GM18868 (cell line): ENCODE measurements around the gene CSNK1A1L.

Experiments used
- ATAC-seq: cut with Tn5 transposase; IDR thresholded peaks from one replicate; pipeline ENCODE4 v1.9.1; 2021; ENCODE audit warnings: mild to moderate bottlenecking, moderate library complexity; ENCODE audit not compliant: unreplicated experiment

The CSNK1A1L gene

GRCh38 chr13:37107456-37107855, 2.0 kb upstream of the CSNK1A1L start:
- ATAC-seq: no peak

DNA sequence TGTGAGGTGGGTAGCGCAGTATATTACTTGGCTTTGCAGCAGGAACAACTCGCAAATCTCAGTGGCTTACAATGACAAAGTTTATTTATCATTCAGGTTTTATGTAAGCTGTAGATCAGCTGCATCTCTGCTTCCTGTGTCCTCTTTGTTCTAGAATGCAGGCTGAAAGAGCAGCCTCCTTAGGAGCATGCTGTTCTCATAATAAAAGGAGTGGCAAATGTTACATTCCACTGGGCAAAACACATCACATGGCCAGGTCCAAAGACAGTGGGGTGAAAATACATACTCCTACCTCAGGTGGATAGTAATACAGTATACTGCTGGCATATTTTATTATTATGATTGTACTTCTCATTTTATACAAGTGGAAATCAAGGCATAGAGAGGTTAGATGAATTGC, 1.2 kb upstream of the CSNK1A1L start:
- no peak for ATAC-seq

DNA sequence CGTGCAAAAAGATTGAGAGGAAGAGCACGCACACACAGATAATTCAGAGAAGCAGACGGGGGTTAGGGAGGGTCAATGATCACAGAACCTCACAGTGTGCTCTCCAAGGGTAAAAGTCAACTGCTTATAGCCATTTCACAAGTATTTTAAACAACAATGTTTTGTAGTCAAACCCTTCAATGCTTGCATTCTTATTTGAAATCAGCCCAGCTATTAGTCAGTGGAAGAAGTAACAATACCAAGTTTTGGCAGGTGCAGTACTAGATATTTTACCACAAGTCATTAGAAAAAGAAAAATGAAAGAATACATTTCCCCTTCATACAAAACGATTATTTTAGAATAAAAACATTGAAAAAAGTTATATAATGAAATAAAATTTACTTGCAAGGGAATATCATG, 2.6 kb downstream of the CSNK1A1L start:
- no peak for ATAC-seq

DNA sequence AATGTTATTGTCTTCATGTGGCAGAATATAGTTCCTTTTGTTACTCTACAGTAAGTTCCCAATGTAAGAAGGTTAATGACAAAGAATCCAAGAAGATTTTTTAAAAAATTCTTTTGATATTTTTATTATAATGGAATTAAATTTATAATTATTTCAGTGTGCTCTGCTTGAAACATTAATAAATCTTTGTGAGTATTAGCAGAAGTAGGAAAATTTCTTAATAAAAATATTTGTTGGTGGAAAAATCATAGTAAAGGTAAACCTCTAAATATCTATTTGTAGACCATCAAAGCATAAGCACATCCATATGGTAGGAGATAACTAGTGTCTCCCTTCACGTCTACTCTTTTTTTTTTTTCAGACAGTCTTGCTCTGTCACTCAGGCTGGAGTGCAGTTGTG, 4.3 kb downstream of the CSNK1A1L start:
- ATAC-seq: no peak

DNA sequence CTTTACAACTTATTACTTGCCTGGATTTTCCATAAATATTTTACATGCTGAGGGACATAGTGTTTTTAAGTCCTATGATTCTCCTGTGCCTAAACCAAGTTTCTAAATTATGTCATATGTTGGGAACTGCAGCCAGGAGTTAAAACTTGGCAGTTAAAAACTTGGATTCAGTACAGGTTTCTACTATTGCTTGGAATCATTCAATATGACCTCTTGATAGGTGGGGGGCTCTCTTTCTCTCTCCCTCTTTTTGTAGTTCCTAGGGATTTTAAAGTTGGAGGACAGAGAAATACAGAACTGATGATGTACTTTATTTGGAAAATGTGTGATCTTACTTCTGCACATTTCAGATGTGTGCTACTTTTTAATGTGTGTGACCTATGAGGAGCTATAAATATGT, 4.7 kb downstream of the CSNK1A1L start:
- no peak for ATAC-seq

- no peak for ATAC-seq
Observed at GRCh38 chr13:37097076-37097475, 8.4 kb downstream of the CSNK1A1L start.

- ATAC-seq: no peak
Observed at GRCh38 chr13:37094840-37095239, 10.6 kb downstream of the CSNK1A1L start.

- ATAC-seq: no peak
Observed at GRCh38 chr13:37094099-37094498, 11.4 kb downstream of the CSNK1A1L start.

DNA sequence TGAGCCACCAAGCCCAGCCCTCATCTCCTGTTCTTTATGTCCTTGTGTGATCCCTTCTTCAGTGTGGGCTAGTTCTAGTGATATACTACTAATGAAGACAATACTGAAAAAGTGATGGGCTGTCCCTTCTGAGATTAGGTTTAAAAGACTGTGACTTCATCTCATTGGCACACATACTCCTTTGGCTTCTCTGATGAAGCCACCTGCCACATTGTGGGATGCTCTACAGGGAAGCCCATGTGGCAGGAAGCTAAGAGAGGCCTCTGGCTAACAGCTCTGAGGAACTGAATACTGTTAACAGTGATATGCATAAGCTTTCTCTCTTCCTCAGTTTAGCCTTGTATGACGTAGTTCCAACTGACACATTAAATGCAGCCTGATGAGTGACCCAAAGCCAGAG, 13.6 kb downstream of the CSNK1A1L start:
- ATAC-seq: no peak

DNA sequence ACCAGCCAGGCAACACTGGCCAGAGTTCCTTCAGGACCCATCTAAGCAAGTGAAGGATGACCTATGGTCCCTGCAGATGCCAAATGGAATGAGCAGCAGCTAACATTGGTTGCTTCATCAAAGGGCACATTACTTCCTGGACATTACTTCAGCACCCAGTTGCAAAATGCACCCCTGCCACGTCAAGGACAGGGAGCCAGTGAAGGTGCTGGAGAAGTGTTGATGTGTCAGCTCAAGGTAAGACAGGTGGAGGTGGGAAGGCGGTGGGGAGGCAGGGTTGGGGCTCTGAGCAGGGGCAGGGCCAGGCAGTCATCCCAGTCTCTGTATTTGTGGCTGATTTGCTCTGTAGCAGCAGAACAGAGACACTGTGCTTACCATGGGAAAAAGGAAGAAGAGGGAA, 14.6 kb downstream of the CSNK1A1L start:
- ATAC-seq: no peak

DNA sequence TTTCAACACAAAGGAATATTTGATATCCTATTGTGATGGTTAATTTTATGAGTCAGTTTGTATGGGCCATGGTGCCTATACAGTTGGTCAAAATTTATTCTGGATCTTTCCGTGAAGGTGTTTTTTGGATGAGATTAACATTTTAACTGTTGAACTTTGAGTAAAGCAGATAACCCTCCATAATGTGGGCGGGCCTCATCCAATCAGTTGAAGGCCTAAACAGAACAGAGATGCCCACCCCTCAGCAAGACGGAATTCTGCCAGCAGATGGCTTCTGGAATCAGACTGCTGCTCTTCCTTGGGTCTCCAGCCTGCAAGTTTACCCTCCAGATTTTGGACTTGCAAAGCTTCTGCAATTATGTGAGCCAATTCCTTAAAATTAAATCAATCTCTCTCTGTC, 16.0 kb downstream of the CSNK1A1L start:
- ATAC-seq: no peak

- no peak for ATAC-seq
Observed at GRCh38 chr13:37087486-37087885, 18.0 kb downstream of the CSNK1A1L start.

GRCh38 chr13:37085606-37086005, 19.9 kb downstream of the CSNK1A1L start:
- no peak for ATAC-seq

DNA sequence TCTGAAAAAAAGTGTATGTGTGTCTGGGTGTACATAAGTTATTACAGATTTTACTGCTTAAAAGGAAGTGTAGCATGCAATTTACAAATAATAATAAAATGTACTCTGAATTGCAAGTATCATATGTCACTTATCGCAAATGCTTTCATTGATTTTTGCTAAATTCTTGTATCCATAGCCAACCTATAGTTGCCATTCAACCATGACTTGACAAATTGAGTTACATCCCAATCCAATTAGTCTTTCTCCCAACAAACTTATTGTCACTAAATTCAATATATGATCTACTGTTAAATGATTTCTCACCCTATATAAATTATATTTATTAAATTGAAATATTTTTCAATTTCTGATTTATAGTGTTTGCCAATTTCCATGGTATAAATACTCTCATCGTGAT, 28.6 kb downstream of the CSNK1A1L start:
- ATAC-seq: no peak

GRCh38 chr13:37075164-37075563, 30.3 kb downstream of the CSNK1A1L start:
- ATAC-seq: no peak

DNA sequence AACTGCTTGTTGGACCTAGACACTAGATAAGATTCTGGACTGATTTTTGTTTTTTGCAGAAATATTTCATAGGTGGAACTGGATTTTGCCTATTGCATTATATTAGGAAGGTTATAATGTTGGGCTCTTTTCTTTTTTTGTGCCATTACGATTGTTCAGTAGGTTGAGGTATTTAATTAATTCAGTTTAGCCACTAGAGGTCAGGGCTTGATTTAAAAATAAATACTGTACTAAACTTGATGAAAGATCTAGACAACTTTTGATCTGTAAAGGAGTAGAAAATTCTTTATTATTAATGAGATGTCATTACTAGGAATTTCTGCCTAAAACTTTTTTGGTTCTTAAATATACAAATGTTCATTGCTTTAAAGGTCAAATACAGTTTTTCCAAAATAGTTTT, 30.8 kb downstream of the CSNK1A1L start:
- peak; percentile 52 for ATAC-seq

- ATAC-seq: no peak
Observed at GRCh38 chr13:37072024-37072423, 33.4 kb downstream of the CSNK1A1L start.

DNA sequence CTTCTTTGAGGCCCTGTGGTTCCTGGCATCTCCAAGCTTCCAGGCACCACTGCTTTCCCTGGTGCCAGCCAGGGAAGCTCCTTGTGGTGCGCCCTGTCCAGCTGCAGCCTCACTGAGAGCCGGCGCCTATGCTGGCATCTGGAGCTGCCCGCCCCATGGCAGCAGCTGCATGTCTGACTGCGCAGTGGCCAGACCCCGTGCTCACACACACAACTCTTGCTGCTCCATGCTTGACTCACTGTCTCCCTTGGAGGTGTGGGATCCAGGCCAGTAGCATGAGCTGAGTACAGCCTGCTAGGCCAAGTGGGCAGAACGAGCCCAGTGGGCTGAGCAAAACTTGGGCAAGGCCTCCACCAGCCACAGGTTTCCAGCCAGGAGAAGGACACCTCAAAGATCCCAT, 34.5 kb downstream of the CSNK1A1L start:
- no peak for ATAC-seq

DNA sequence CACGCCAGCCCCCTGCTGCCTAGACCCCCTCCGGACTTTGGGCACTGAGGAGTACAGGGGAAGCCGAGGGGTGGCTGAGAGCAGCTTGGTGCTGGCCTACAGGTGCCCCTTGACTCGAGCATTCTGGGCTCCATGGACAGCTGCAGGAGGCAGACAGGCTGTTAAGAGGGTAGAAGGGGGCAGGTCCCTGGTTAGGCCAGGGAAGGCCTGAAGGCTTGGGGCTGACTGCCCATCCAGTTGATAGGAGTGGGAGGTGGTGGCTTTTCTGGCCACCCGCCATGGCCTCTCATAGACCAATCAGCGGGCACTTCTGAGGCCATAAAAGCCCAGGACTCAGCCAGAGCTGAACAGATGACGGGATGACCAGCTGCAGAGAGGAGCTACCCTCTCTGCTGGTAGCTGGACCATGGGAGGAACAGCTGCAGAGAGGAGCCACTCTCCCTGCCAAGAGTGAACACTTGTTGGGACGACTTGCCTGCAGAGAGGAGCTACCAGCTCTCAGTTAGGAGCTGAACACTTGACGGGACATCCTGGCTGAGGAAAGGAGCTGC, 35.2 kb downstream of the CSNK1A1L start:
- no peak for ATAC-seq

- no peak for ATAC-seq
Observed at GRCh38 chr13:37069597-37070103, 35.8 kb downstream of the CSNK1A1L start.

GRCh38 chr13:37068962-37069361, 36.5 kb downstream of the CSNK1A1L start:
- no peak for ATAC-seq

- ATAC-seq: peak; percentile 50
Observed at GRCh38 chr13:37067874-37068273, 37.6 kb downstream of the CSNK1A1L start.

- no peak for ATAC-seq
Observed at GRCh38 chr13:37065890-37066526, 39.5 kb downstream of the CSNK1A1L start.
